H1 (cell line): ENCODE results near the gene GBX1. TPM values are rescaled to one million over a fixed set of nuclear protein-coding genes. Genes with fewer than 3 reads are reported as not detected.

Experiments used
- CTCF ChIA-PET: fragments of 300-600 bp; sonication (Branson Sonifier 250); formaldehyde crosslinking; loops from one replicate; lab custom pipeline; 2021; ENCODE audit not compliant: partially characterized antibody; lab: Charles Lee
- POLR2A ChIA-PET: fragments of 300-600 bp; sonication (Branson Sonifier 250); formaldehyde crosslinking; loops from one replicate; lab custom pipeline; 2021; ENCODE audit warnings: inconsistent platforms; ENCODE audit not compliant: partially characterized antibody; lab: Charles Lee
- DNase-seq, 2 experiments: peaks; one replicate each; pipeline versions ENCODE4 v3.0.0 to v3.0.0-alpha.2; 2010 to 2022; ENCODE audit warnings: low spot score in 2 of 2, low read depth in 1 of 2, mixed read lengths in 1 of 2
- FAIRE-seq: peaks from 2 replicates; lab custom pipeline; 2011; peaks lifted over from hg19 to GRCh38; lab: Jason Lieb, UNC
- H2AFZ ChIP-seq: 2 replicates; pipeline ENCODE4 v1.8.1; 2012; ENCODE audit warnings: low read length, inconsistent platforms
- H2AK5ac ChIP-seq: 2 replicates; pipeline ENCODE4 v1.6.1; 2013; ENCODE audit warnings: low read depth, low read length
- H2BK120ac ChIP-seq: replicated peaks from 2 replicates; pipeline ENCODE3; 2013; ENCODE audit warnings: low read depth, low read length, inconsistent platforms
- H2BK12ac ChIP-seq: 2 replicates; pipeline ENCODE4 v1.6.1; 2013; ENCODE audit warnings: low read depth, low read length
- H2BK15ac ChIP-seq: 2 replicates; pipeline ENCODE4 v1.6.1; 2013; ENCODE audit warnings: low read length
- H2BK20ac ChIP-seq: 2 replicates; pipeline ENCODE4 v1.6.1; 2013; ENCODE audit warnings: low read length
- H2BK5ac ChIP-seq: 2 replicates; pipeline ENCODE4 v1.6.1; 2013; ENCODE audit warnings: low read depth, low read length
- H3K14ac ChIP-seq: 2 replicates; pipeline ENCODE4 v1.6.1; 2013; ENCODE audit warnings: inconsistent platforms; ENCODE audit not compliant: insufficient read length
- H3K18ac ChIP-seq: 2 replicates; pipeline ENCODE4 v1.6.1; 2013; ENCODE audit warnings: low read length; ENCODE audit errors: extremely low read depth
- H3K23ac ChIP-seq: 2 replicates; pipeline ENCODE4 v1.6.1; 2013; ENCODE audit warnings: inconsistent platforms; ENCODE audit not compliant: insufficient read length
- H3K23me2 ChIP-seq: 2 replicates; pipeline ENCODE4 v1.6.1; 2013; ENCODE audit warnings: low read depth, low read length
- H3K27ac ChIP-seq: 2 replicates; pipeline ENCODE4 v1.6.1; 2011; ENCODE audit warnings: low read depth, low read length, inconsistent platforms
- H3K27me3 ChIP-seq, 4 experiments: replicated peaks in 1 of 4; 1 replicate in 1 of 4; 2 replicates in 3 of 4; pipeline versions ENCODE4 v1.6.1 to v1.8.1; 2011 to 2013; ENCODE audit warnings: low read length in 3 of 4, mild to moderate bottlenecking in 3 of 4, inconsistent platforms in 2 of 4, mixed read lengths in 2 of 4, moderate library complexity in 1 of 4; ENCODE audit not compliant: control insufficient read depth in 3 of 4, insufficient read depth in 3 of 4; ENCODE audit errors: extremely low read depth in 1 of 4
- H3K36me3 ChIP-seq, 4 experiments: 2 replicates each; pipeline versions ENCODE4 v1.6.1 to v1.8.1; 2011 to 2013; ENCODE audit warnings: mild to moderate bottlenecking in 4 of 4, low read length in 3 of 4, moderate library complexity in 2 of 4, control low read depth in 1 of 4, inconsistent platforms in 1 of 4; ENCODE audit not compliant: insufficient read depth in 4 of 4, control insufficient read depth in 2 of 4
- H3K4ac ChIP-seq: replicated peaks from 2 replicates; pipeline ENCODE3; 2013; ENCODE audit warnings: low read length, low read depth, mixed read lengths, inconsistent platforms; ENCODE audit not compliant: insufficient read length
- H3K4me1 ChIP-seq, 4 experiments: replicated peaks in 1 of 4; 1 replicate in 1 of 4; 2 replicates in 3 of 4; pipeline versions ENCODE4 v1.6.1 to v1.8.1; 2011 to 2013; ENCODE audit warnings: low read length in 3 of 4, inconsistent platforms in 2 of 4, mixed read lengths in 1 of 4; ENCODE audit not compliant: insufficient read depth in 4 of 4, control insufficient read depth in 3 of 4
- H3K4me2 ChIP-seq, 2 experiments: 2 replicates each; pipeline versions ENCODE4 v1.6.1 to v1.8.1; 2011 to 2013; ENCODE audit warnings: low read depth in 2 of 2, low read length in 2 of 2, control low read depth in 1 of 2, inconsistent platforms in 1 of 2, mild to moderate bottlenecking in 1 of 2; ENCODE audit not compliant: insufficient read depth in 1 of 2
- H3K4me3 ChIP-seq, 4 experiments: fragments of 200-600, 300-600 bp in 1 of 4; sonication (generic), shearing (Covaris generic), sonication (Bioruptor Twin) in 1 of 4; 2 replicates each; pipeline versions ENCODE4 v1.5.1 to v1.8.1; 2011 to 2016; ENCODE audit warnings: low read length in 4 of 4, low read depth in 3 of 4, control low read depth in 2 of 4, inconsistent platforms in 2 of 4, mild to moderate bottlenecking in 2 of 4, mixed read lengths in 1 of 4, moderate library complexity in 1 of 4; ENCODE audit not compliant: insufficient read depth in 2 of 4; ENCODE audit errors: extremely low read depth in 1 of 4
- H3K56ac ChIP-seq: replicated peaks from 2 replicates; pipeline ENCODE3; 2013; ENCODE audit warnings: low read depth, mild to moderate bottlenecking, mixed read lengths, low read length, inconsistent platforms; ENCODE audit not compliant: insufficient read length
- H3K79me1 ChIP-seq: 2 replicates; pipeline ENCODE4 v1.6.1; 2013; ENCODE audit warnings: low read depth, low read length, control low read depth
- H3K79me2 ChIP-seq, 2 experiments: 2 replicates each; pipeline versions ENCODE4 v1.6.1 to v1.8.1; 2012 to 2013; ENCODE audit warnings: low read length in 2 of 2, mild to moderate bottlenecking in 2 of 2, inconsistent platforms in 1 of 2; ENCODE audit not compliant: insufficient read depth in 2 of 2, control insufficient read depth in 1 of 2
- H3K9ac ChIP-seq, 4 experiments: replicated peaks in 1 of 4; 1 replicate in 1 of 4; 2 replicates in 3 of 4; pipeline versions ENCODE4 v1.6.1 to v1.8.1; 2011 to 2013; ENCODE audit warnings: low read depth in 3 of 4, low read length in 3 of 4, control low read depth in 2 of 4, mild to moderate bottlenecking in 2 of 4, moderate library complexity in 2 of 4, inconsistent platforms in 1 of 4; ENCODE audit errors: extremely low read depth in 1 of 4
- H3K9me3 ChIP-seq, 2 experiments: 2 replicates each; pipeline versions ENCODE4 v1.6.1 to v1.8.1; 2012 to 2013; ENCODE audit warnings: mild to moderate bottlenecking in 2 of 2, moderate library complexity in 2 of 2, control low read depth in 1 of 2, inconsistent platforms in 1 of 2, low read depth in 1 of 2, low read length in 1 of 2, mixed read lengths in 1 of 2; ENCODE audit not compliant: insufficient read depth in 2 of 2
- H4K20me1 ChIP-seq, 2 experiments: replicated peaks in 1 of 2; 2 replicates each; pipeline versions ENCODE3 to v1.8.1; 2011 to 2013; ENCODE audit warnings: inconsistent platforms in 2 of 2, low read length in 2 of 2, mild to moderate bottlenecking in 1 of 2; ENCODE audit not compliant: insufficient read depth in 2 of 2, control insufficient read depth in 1 of 2
- H4K5ac ChIP-seq: 2 replicates; pipeline ENCODE4 v1.6.1; 2013; ENCODE audit warnings: low read length, low read depth, mixed read lengths, inconsistent platforms; ENCODE audit not compliant: insufficient read length
- H4K8ac ChIP-seq: 2 replicates; pipeline ENCODE4 v1.8.0; 2013; ENCODE audit warnings: mild to moderate bottlenecking, moderate library complexity, low read length, inconsistent platforms; ENCODE audit not compliant: insufficient read depth; ENCODE audit errors: extremely low read depth
- H4K91ac ChIP-seq: replicated peaks from 2 replicates; pipeline ENCODE3; 2013; ENCODE audit warnings: low read length, mixed read lengths, inconsistent platforms; ENCODE audit not compliant: insufficient read length
- BACH1 ChIP-seq: IDR thresholded peaks from 2 replicates; pipeline ENCODE4 v1.6.1; 2012; ENCODE audit warnings: low read length, improper control_type of control experiment
- SIRT6 ChIP-seq: IDR thresholded peaks from one replicate; pipeline ENCODE4 v1.7.1; 2012; ENCODE audit warnings: low read length, inconsistent platforms
- WGBS, 2 experiments: shearing (Covaris generic) in 1 of 2; methylation state at CpG; one replicate each; pipeline versions ENCODE4 v1.1.6 to v1.1.7; 2013 to 2015; ENCODE audit warnings: low lambda C conversion rate in 2 of 2, mixed read lengths in 2 of 2, inconsistent platforms in 1 of 2, low coverage in 1 of 2, missing lambda C conversion rate in 1 of 2; ENCODE audit not compliant: insufficient replicate concordance in 2 of 2, insufficient coverage in 1 of 2, insufficient read length in 1 of 2; ENCODE audit errors: extremely low coverage in 1 of 2, missing lambda C conversion rate in 1 of 2; 5-methylcytosine and 5-hydroxymethylcytosine counted together
- polyA plus RNA-seq, 7 experiments: library from polyadenylated mRNA; depleted of rRNA in 3 of 7; stranded (reverse) in 5 of 7; unstranded in 2 of 7; fragments of >200 nt in 5 of 7; fragments of 200-250 nt in 2 of 7; gene quantifications; 1 replicate in 5 of 7; 2 replicates in 1 of 7; 4 replicates in 1 of 7; pipeline versions ENCODE4 v1.2.1 to v1.2.3, GENCODE V29; 2011 to 2013; ENCODE audit warnings: missing spikeins in 2 of 7, mixed read lengths in 2 of 7
- total RNA-seq: library from RNA; stranded (reverse); fragmentation: NEBNext Ultra II Directional; extraction: Animal tissue kit (Norgen Biotek cat#: 25700); gene quantifications from 2 replicates; pipeline ENCODE4 v1.2.1, GENCODE V29; 2021

The GBX1 gene
- total and polyA plus RNA-seq, 2 of the 8 experiments (the other 6 are each of a cell fraction or from before 2014, with no cell fraction given): not detected

DNA sequence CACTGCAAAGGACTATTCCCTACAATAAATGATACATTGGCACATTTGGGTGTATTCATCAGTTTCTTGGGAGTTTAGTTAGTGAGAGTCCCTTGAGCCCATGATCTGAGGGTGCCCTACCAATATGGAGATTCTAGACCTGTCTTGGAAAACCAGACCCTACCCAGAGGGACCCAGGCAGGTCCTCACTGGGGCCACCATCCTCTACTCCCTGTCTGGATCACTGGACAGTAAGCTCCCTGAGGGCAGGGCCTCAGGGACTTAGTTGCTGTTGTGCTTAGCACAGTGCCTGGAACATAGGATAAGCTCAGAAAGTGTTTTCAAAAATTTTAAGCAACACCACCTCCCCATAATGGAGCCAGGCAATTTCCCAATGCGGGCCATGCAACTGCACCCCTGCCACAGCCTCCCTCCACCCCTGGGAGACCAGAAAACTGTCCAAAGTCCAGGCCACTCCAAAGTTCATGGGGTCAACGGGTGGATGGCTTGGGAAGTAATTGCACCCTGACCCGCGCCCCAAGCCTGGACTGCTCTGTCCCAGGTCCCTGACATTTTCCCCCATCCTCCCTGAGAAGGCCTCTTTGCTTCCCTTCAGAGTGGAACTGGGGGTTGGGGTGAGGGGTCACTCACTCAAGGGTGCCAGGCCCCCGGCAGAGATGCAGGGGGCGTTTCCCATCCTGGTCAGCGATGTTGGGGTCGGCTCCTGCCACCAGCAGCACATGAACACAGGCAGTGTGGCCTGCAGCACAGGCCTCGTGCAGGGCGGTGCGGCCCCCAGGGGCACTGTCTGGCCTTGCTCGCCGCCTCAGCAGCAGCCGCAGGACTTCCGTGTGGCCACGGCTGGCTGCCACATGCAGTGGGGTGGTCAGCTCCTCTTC, 18.5 kb upstream of the GBX1 start:
- CTCF ChIA-PET: interaction anchor here (0.6 to 1.3 kb wide), 6 partner anchors 14 to 168 kb away, joined by 3 to 4 read pairs (median 3); no protein-coding TSS in a partner anchor
- no peak for TF ChIP-seq SIRT6
- no peak for TF ChIP-seq BACH1

More for the DNA sequence above, 18.5 kb upstream of the GBX1 start:
- no peak overlapping the region for H3K4me2 ChIP-seq
- no peaks in the 10 kb centered on the region for H3K4me1 ChIP-seq
- 88% methylated on average over 16 of the region's 16 CpGs; no CpG with 5 or more reads in 1 of the 2 experiments for WGBS, 2 experiments
- no peaks in the 10 kb centered on the region for H3K9me3 ChIP-seq
- H3K4me3 ChIP-seq: no peak overlapping the region
- H4K20me1 ChIP-seq: no peaks in the 10 kb centered on the region
- no peak for DNase-seq
- no peaks in the 10 kb centered on the region for H3K36me3 ChIP-seq
- no peak overlapping the region for H3K9ac ChIP-seq
- no peak overlapping the region for H3K56ac ChIP-seq
- no peak overlapping the region for H4K8ac ChIP-seq
- no peaks in the 10 kb centered on the region for H3K79me1 ChIP-seq
- no peak for FAIRE-seq
- H3K18ac ChIP-seq: no peak overlapping the region
- POLR2A ChIA-PET: no interaction called here
- no peak overlapping the region for H2BK20ac ChIP-seq
- no peak overlapping the region for H3K27ac ChIP-seq
- H2BK5ac ChIP-seq: no peak overlapping the region
- no peak overlapping the region for H3K14ac ChIP-seq
- no peak overlapping the region for H4K91ac ChIP-seq
- H2AFZ ChIP-seq: no peak overlapping the region
- H2AK5ac ChIP-seq: no peak overlapping the region
- no peak overlapping the region for H2BK12ac ChIP-seq
- H2BK120ac ChIP-seq: no peak overlapping the region
- no peaks in the 10 kb centered on the region for H3K79me2 ChIP-seq
- H3K23ac ChIP-seq: no peak overlapping the region
- no peak overlapping the region for H3K4ac ChIP-seq
- no peak overlapping the region for H4K5ac ChIP-seq
- H2BK15ac ChIP-seq: no peak overlapping the region
- no peaks in the 10 kb centered on the region for H3K27me3 ChIP-seq
- H3K23me2 ChIP-seq: no peaks in the 10 kb centered on the region
